Testis (tissue), 3 donors: ENCODE results near the gene KRTAP10-3. TPM values are rescaled to one million over a fixed set of nuclear protein-coding genes. Genes with fewer than 3 reads are reported as not detected.
"Not testable (repeated sequence)": the region's sequence is repeated elsewhere in the genome, so short reads cannot be mapped to it uniquely, and the experiment has no call there.

Source experiments
- DNase-seq: peaks from one replicate; pipeline ENCODE4 v3.0.0-alpha.2; 2019
- H3K27ac ChIP-seq, 2 donors: fragments of 200-600 bp; sonication (generic); one replicate each; pipeline ENCODE4 v1.5.1; 2019
- H3K27me3 ChIP-seq: fragments of 200-600 bp; sonication (generic); one replicate; pipeline ENCODE4 v1.5.1; 2019
- H3K36me3 ChIP-seq: fragments of 200-600 bp; sonication (generic); one replicate; pipeline ENCODE4 v1.5.1; 2017; ENCODE audit warnings: low read depth; ENCODE audit errors: missing control alignments
- H3K4me1 ChIP-seq: fragments of 200-600 bp; sonication (generic); one replicate; pipeline ENCODE4 v1.5.1; 2019
- H3K4me3 ChIP-seq, 2 donors: fragments of 200-600 bp; sonication (generic); one replicate each; pipeline ENCODE4 v1.5.1; 2017 to 2019
- H3K9me3 ChIP-seq: fragments of 200-600 bp; sonication (generic); one replicate; pipeline ENCODE4 v1.5.1; 2017
- POLR2A ChIP-seq: fragments of 450-650 bp; IDR thresholded peaks from one replicate; pipeline ENCODE4 v1.6.1; 2017; ENCODE audit warnings: antibody characterized with exemption, mild to moderate bottlenecking, moderate library complexity
- WGBS, 2 donors: methylation state at CpG; one replicate each; pipeline ENCODE4 v1.1.5; 2018; 5-methylcytosine and 5-hydroxymethylcytosine counted together
- intact Hi-C: fragments of 100-400 bp; cut with DNase I; formaldehyde crosslinking; loops from one replicate; pipeline ENCODE4 v1.15.1; 2023; ENCODE audit warnings: low total_unique reads
- polyA plus RNA-seq: library from polyadenylated mRNA; stranded (reverse); fragments of 350-450 nt; fragmentation: Illumina TruSeq; extraction: RNeasy Lipid Tissue Mini Kit (QIAGEN cat#74804); gene quantifications from one replicate; pipeline ENCODE4 v1.2.3, GENCODE V29; 2014; ENCODE audit warnings: low read depth, low replicate concordance; ENCODE audit not compliant: insufficient read depth
- total RNA-seq, 2 donors: library from RNA; depleted of rRNA; stranded (reverse); fragments of >200 nt; gene quantifications; one replicate each; pipeline ENCODE4 v1.2.3, GENCODE V29; 2016
- TF ChIP-seq, protein P1 (sequence below), 3 experiments: fragments of 450-650 bp in 2 of 3; fragments of 200-600 bp in 1 of 3; sonication (generic) in 1 of 3; IDR thresholded peaks; one replicate each; pipeline ENCODE4 v1.5.1; 2016 to 2019; ENCODE audit warnings: antibody characterized with exemption in 3 of 3, mild to moderate bottlenecking in 2 of 3, moderate library complexity in 1 of 3

Gene KRTAP10-3
- total and polyA plus RNA-seq, 3 donors from 2014 or later, result not detected

DNA sequence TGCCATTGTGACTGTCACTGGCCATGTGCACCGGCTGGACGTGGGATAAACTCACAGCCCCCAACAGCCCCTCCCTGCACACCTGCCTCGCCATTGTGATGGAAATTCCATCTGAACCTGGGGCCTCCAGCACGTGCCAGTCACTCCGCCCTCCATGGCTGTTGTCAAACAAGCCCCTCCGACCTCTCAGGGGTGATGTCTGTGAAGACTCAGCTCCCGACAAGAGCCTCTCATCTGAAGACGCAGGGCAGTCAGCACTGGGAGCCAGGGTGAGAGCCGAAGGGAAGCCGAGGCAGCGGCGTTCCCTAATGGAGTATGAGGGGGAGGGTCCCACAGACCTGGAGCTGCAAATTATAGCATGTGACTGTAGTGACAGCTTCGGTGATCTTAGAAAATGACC is 5.9 kb downstream of the KRTAP10-3 start:
- TF ChIP-seq, protein P1, sequence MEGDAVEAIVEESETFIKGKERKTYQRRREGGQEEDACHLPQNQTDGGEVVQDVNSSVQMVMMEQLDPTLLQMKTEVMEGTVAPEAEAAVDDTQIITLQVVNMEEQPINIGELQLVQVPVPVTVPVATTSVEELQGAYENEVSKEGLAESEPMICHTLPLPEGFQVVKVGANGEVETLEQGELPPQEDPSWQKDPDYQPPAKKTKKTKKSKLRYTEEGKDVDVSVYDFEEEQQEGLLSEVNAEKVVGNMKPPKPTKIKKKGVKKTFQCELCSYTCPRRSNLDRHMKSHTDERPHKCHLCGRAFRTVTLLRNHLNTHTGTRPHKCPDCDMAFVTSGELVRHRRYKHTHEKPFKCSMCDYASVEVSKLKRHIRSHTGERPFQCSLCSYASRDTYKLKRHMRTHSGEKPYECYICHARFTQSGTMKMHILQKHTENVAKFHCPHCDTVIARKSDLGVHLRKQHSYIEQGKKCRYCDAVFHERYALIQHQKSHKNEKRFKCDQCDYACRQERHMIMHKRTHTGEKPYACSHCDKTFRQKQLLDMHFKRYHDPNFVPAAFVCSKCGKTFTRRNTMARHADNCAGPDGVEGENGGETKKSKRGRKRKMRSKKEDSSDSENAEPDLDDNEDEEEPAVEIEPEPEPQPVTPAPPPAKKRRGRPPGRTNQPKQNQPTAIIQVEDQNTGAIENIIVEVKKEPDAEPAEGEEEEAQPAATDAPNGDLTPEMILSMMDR (IDR thresholded peaks at IDR 0.05), result no peak
- no peak for TF ChIP-seq POLR2A
- DNase-seq, result no peak
- H3K4me1 ChIP-seq, result no peaks in the 10 kb centered on the region
- H3K27me3 ChIP-seq, result no peaks in the 10 kb centered on the region
- WGBS, 2 donors, result 76 to 82% methylated on average over 8 to 13 of the region's 13 CpGs
- no peak overlapping the region for H3K27ac ChIP-seq
- intact Hi-C loops, result no loop called here
- H3K9me3 ChIP-seq, result no peaks in the 10 kb centered on the region
- no peak overlapping the region for H3K4me3 ChIP-seq
- no peaks in the 10 kb centered on the region for H3K36me3 ChIP-seq

GRCh38 chr21:44552136-44552535 is 6.5 kb downstream of the KRTAP10-3 start:
- TF ChIP-seq, protein P1 (IDR thresholded peaks at IDR 0.05), result no peak
- TF ChIP-seq POLR2A, result no peak

DNA sequence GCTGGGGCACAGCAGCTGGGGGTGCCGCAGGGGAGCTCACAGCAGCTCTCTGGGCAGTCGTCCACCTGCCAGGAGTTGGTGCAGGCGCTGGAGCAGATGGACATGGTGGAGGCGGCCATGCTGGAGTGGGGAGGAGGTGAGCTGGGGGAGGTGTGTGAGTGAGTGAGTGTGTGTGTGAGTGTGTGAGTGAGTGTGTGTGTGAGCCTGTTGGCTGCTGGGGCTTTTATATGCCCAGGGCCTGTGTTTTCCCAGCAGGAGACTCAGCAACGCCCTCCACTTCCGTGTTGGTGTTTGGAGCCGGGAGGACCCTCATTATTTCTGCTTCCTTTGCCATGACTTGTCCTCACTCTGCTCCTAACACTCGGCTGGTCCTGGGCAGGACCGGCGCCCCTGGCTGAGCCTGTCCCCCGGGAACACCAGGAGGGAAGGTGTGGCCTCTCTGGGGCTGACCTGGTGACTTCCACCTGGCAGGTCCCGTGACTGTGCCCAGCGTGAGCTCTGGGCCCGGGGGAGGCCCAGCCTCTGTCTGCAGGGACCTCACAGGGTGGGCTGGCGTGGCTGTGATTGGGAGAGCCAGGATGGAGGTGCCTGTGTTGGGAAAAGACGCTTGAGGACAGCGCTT is 7.1 kb downstream of the KRTAP10-3 start, which contains the start of gene KRTAP10-2:
Gene KRTAP10-2 (minus strand): TSS at position 166 of the 622 bp plus-strand sequence. CDS start 47 bp downstream, at position 119.
- Histone ChIP-seq H3K4me3 (no peak within 1 kb of the TSS), H3K4me1 (no peaks in the 10 kb centered on the region), H3K27me3 (no peaks in the 10 kb centered on the region), H3K36me3 (no peaks in the 10 kb centered on the region), H3K9me3 (no peaks in the 10 kb centered on the region), H3K27ac (no peak within 1 kb of the TSS)
- intact Hi-C loops, result no loop called here
- TF ChIP-seq, protein P1 (IDR thresholded peaks at IDR 0.05), result no peak
- no peak for TF ChIP-seq POLR2A
- DNase-seq, result no peak
- WGBS, 2 donors, result 55 to 57% methylated on average over 13 to 17 of the region's 17 CpGs

More at GRCh38 chr21:44552136-44552535, 6.5 kb downstream of the KRTAP10-3 start:
- Histone ChIP-seq H3K9me3 (no peaks in the 10 kb centered on the region), H3K4me3 (no peak overlapping the region), H3K4me1 (no peaks in the 10 kb centered on the region), H3K36me3 (no peaks in the 10 kb centered on the region), H3K27ac (no peak overlapping the region), H3K27me3 (no peaks in the 10 kb centered on the region)
- DNase-seq, result no peak
- 86% methylated on average over 6 of the region's 6 CpGs; no CpG with 5 or more reads in 1 of the 2 donors for WGBS, 2 donors
- intact Hi-C loops, result no loop called here

GRCh38 chr21:44550807-44551206 is 7.8 kb downstream of the KRTAP10-3 start:
- H3K36me3 ChIP-seq, result no peaks in the 10 kb centered on the region
- H3K4me3 ChIP-seq, result no peak overlapping the region
- H3K27ac ChIP-seq, result no peak overlapping the region
- no peaks in the 10 kb centered on the region for H3K27me3 ChIP-seq
- no peak for TF ChIP-seq POLR2A
- TF ChIP-seq, protein P1 (IDR thresholded peaks at IDR 0.05), result no peak
- no peak for DNase-seq
- 62 to 69% methylated on average over 10 of the region's 10 CpGs for WGBS, 2 donors
- intact Hi-C loops, result no loop called here
- no peaks in the 10 kb centered on the region for H3K4me1 ChIP-seq
- no peaks in the 10 kb centered on the region for H3K9me3 ChIP-seq

GRCh38 chr21:44550285-44550684 is 8.3 kb downstream of the KRTAP10-3 start:
- DNase-seq, H3K36me3 ChIP-seq, H3K9me3 ChIP-seq, H3K27me3 ChIP-seq, intact Hi-C loops, H3K4me3 ChIP-seq, H3K4me1 ChIP-seq, H3K27ac ChIP-seq: not testable (repeated sequence)
- WGBS, 2 donors, result 47 to 74% methylated on average over 3 to 17 of the region's 17 CpGs
